Stimulated activated CD4-positive, alpha-beta T cell treated with anti-CD3 and anti-CD28 coated beads, Interleukin-2, amount 100 ng/mL, for 24 hours (primary cell): ENCODE results near the gene PGS1.

Experiments used
- DNase-seq, 2 donors: peaks; one replicate each; pipeline ENCODE4 v3.0.0-alpha.2; 2020

PGS1 gene

DNA sequence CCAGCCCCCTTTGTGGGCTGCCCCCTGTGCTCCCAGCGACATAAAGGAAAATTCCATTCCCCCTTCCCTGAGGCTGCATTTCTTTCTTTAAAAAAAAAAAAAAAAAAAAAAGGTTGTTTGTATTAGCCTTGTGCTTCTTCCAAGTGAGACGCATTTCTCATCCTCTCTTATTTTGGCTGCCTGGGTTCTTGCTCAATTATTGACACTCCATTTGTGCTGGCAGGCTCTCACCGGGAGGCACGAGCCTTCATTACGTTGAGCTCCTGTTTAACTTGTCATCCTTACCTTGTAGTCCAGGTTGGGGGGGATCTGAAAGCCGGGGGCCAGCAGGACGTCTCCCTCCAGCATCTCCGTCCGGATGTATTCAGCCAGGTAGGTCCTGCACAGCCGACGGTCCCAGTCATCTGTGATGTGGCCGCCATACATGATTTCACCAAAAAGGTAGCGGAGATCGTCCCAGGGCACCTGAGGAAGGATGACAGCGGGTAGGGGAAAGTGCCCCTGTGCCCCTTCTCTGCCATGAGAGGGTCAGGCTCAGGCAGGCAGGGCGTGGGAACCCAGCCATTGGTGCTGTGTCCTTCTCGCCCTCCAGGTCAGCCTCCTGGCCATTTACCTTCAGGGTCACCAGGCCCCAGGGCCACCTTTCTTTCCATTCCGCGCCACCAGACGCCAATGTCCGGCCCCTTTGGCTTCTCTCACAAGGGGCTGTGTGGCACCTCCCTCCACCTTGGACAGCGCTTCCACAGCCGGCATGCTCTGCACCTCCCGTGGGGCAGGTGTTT is 50.6 kb downstream of the PGS1 start:
- no peak for DNase-seq

DNA sequence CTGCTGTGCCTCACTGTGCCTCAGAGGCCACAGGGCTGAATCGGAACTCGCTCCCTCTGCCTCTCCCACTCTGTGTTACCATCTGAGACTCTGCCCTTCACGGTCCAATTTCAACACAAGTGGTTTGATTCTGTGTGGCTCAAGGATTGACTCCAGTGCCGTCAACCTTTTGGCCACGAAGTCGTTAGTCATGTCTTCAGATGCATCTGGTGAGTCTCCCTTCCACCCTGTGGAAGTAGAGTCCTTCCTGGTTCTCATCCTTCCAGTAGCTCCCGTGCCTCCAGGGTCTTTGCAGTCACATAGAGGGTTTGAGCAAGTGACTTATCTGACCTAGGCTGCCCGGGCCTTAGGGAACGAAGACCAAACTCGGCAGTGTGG is 51.2 kb downstream of the PGS1 start:
- no peak for DNase-seq

DNA sequence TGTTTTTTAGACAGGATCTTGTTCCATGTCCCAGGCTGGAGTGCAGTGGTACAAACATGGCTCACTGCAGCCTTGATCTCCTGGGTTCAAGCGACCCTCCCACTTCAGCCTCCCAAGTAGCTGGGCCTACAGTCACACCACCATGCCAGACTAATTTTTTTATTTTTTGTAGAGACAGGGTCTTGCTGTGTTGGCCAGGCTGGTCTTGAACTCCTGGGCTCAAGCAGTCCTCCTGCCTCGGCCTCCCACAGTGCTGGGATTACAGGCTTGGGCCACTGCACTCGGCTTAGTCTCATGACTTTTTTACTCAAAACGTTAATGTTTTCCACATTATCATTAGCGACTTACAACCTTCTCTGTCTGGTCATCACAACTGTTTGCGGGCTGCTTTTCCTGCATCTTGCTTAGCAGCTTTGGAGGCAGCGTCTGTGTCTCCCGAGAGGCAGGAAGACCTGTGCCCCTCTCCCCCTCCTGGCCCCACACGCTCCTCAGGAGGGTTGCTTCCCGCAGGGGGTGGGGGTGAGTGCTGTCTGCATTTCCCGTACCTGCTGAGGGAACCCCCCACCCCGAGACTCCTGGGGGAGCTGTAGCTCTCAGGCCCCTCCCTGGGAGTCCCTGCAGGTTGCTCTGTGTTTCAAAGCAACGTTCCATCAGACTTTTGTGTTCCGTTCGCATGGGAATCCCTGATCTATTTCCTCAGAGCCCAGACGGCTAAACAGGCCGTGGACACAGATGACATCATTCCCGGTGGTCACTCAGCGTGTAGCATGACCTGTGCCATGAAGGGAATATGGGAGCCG is 52.6 kb downstream of the PGS1 start:
- DNase-seq = no peak

DNA sequence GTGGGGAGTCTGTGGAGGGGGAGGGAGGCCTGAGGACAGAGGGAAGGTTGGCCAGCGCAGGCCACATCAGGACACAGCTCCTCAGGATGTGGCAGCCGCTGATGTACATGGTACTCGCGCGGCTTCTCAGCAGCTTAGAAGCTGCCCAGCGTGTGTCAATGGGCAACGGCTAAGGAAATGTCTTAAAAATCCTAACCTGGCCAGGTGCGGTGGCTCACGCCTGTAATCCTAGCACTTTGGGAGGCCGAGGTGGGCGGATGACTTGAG is 53.2 kb downstream of the PGS1 start:
- no peak for DNase-seq

DNA sequence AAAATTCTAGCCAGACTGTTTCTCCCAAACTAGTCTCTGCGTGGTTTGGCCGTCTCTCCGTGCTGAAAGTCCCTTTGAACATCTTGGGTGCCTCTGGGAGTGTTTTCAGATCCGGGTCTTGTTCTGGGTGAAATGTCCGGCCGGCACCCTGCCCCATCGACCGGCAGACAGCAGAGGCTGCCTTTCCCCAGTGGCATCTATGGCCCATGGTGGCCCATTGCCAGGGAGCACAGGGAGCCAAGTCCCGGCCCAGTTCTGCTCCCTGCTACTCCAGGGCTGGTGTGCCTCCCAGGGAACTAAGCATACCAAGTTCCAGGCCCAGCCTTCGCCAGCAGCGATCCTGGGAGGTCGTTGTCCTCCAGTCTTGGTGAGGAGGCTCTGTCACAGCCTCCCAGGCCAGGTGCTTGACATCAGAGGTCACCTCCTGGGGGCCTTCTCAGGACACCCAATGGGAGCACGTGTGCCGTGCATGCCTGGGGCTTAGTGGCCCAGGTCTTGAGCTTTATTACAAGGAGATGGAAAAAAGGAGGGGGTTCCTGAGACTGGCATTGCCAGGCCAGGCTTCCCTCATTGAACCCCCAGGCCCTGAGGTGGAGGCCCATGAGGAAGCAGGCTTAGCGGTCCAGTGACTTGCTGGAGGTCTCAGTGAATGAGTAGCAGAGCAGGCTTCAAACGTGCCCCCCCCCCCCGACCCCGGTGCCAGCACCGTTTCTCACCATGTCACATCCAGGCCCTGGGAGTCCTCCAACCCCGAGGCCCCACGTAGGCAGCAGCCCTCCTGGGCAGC is 54.0 kb downstream of the PGS1 start:
- DNase-seq = no peak

DNA sequence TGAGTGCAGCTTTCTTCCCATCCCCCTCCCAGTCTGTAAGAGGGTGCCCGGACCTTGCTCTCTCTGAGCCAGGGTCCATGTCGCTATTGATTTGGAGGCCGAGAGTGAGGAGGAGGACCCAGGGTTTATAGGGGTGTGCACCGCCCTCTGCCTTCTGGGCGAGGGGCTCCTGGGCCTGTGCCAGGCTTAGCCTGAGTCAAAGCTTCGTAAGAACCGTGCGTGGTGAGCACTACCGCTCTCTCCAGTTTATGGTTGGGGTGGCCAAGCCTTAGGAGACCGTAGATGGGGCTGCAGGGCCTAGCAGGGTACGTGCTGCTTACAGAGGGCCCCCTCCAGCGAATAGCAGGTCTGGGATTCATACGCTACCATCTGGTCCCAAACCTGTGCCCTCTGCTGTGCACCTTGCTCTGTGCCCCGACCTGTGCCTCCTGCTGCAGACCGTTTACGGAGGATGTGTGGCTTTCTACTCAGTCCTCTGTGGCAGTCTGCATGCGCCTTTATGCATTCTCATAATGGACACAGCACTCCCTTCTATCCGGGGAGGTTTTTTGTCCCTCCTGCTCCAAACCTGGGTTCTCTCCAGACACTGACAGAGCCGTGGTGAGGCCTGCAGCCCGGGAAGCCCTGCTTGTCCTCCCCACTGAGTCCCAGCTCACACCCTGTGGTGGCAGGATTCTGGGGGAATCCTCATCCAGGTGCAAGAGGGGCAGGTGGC is 54.7 kb downstream of the PGS1 start:
- DNase-seq = no peak

DNA sequence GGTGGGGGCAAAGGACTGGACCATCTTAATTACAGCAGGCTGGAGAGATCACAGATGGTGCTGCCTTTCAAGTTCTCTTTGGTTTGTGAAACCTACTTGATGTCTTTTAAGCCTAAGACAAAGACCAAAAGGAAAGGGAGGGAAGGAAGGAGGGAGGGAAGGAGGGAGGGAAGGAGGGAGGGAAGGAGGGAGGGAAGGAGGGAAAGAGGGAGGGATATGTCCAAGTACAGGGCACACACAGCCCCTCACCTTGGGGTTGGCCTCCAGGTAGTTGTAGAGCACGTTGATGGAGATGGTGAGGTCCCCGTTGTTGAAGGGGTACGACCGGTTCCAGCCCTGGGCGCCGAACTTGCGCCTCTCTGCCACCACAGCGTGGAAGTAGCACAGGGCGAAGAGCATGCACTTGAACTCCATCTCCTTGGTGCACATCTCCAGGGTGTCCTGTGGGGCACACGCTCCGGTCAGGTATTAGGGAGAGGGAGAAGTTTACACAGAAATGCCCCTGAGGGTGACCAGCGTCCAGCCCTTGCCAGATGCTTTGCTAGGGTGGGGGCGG is 55.4 kb downstream of the PGS1 start:
- DNase-seq = no peak

DNA sequence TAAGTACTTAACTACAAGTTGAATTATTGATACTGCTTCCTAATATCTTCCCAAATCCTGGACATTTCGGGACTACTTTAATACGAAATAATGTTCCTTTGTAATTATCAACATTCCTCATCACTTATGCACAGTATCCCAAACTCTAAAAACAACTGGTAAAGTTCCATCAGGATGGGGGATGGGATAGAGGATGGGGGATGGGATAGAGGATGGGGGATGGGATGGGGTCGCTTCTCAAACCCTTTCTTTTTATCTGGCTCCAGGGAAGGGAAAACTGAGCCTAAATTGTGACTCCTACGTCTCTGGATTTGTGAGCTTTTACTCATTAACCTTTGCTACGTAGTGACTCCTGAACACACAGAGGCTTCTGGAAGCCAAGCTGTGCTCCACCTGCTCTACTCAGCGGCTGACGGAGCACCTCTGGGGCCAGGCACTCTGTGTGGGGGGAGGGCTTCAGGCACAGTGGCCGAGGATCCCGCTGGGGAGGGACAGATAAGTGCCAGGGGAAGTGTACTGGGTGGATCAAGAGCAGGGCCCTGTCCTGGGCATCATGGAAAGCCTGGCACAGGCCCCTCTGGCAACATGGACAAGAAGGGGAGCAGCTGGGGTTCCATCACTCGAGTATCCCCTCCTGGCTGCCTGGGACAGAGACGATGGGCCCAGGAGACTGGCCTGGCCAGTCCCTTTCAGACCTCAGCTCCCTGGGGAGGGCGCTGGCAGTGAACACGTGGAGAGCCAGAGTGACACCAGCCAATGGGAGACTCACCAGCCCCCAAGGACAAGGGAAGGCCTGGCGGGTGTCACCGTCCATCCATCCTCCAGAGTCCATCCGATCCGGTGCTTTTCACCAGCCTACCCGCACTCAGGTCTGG is 56.2 kb downstream of the PGS1 start:
- DNase-seq = no peak

DNA sequence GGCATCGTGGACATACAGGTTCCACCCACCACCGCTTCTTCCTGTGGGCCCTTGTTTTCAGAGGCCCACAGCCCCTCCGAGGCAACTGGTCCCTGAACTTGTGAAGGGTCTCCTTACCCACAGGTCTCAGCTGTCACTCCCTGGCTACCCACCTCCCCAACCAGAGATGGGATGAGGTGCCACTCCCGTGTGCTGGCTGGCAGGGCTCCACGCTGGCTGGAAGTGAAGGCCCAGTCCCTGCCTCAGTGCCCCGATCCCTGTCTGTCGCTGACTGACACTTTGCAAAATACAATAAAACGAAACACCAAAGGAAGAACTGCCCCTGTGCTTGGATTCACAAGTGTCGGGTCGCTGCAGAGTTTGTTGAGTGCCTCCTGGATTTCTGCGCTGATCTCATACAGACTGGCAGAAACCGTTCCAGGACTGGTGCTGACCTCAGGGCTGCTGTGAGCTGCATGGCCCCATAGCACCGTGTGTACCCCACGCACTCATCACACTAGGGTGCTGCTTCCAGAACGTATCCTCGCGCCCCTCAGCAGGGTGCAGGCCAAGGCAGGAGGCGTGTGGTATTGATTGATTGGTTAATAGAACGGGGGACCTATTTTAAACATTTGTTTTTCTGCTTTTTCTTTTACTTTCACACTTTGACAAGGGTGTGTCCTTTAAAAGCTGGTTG is 57.0 kb downstream of the PGS1 start:
- no peak for DNase-seq

DNA sequence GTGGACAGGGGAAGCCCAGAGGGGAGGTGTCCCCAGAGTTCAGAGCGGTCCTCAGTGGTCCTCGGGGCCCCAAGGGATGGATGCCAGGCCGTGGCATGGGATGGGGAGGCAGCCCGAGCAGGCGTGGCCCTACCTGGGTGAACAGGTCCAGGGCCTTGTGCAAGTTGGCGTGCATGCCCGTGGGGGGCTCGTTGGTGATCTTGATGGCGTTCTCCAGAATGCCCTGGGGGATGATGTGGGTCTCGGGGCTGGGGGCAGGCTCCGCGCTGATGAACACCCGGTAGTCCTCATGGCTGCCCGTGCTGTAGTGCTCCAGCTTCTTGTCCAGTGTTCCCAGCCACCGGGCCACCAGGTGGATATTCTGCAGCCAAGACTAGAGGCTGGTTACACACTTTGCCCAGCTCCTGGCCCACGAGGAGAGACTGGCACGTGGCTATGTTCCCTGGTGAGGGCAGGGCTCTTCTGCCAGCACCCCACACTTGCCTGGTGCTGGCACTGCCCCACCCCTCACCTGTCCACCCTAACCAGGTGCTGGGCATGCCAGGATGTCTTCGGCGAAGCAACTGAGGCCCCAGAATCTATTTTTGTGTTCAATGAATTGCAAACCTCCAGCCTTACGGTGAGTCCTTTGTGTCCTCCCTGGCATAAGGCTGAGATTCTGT is 59.2 kb downstream of the PGS1 start:
- DNase-seq = no peak

DNA sequence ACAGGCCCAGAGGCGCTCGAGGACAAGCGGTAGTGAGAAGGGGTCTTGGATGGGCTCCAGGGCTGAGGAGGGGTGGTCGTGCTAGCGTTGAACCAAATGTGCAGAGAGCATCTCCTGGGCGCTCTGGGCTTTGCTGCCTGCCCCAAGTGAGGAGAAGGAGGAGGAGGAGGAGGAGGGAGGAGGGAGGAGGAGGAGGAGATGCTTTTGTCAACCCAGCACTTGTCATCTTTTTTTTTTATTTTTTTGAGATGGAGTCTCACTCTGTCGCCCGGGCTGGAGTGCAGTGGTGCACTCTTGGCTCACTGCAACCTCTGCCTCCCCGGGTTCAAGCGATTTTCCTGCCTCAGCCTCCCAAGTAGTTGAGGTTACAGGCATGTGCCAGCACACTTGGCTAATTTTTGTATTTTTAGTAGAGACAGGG is 59.8 kb downstream of the PGS1 start:
- DNase-seq = no peak

DNA sequence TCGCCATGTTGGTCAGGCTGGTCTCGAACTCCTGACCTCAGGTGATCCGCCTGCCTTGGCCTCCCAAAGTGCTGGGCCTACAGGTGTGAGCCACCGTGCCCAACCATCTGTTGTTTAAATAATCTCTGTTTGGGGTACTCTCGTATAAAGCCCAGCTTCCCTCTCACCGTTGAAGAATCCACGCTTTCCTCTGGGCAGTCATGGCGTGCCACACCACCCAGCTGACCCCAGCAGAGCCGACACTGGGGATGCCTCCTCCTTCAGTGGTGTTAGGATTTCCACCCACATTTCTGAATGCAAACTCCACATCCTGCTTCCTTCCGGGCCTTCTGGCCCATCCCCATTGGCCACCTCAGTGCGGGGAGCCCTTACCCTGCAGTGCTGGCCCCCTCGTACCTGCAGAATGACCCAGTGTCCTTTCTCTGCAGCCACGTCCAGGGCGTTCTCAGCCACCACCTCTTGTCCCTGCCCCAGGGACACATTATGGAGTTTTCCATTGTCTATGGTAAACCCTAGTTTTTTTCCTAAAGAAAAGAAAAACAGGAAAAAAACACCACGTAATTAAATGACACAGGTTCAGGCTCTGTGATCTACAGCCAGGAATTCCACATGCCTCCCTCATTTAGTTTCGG is 60.4 kb downstream of the PGS1 start:
- DNase-seq = no peak

DNA sequence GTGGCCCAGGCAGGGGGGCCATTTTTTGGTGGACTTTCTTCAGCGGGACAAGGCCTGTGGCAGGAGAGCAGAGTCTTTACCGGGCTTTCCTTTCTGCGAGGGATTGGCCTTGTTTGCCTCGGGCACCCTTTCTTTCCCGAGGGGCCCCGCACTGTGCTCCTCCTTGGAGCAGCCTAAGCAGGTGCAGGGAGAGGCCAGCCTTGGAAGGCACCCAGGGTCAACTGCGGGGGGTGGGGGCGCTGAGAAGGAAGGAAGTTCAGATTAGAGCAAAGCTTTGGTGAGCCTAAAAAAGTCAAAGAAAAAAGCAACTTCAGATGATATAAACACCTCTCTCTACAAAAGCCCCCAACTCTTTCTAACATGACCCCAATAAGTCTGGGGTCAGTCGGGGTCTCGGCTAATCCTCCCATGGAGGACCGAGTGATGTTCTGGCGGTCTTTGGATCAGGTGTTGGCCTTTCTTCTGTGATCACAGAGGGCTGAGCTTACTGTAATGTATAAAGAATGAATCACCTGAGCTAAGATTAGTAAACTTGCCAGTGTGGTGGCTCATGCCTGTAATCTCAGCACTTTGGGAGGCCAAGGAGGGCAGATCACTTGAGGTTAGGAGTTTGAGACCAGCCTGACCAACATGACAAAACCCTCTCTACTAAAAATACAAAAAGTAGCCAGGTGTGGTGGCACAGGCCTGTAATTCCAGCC is 63.0 kb downstream of the PGS1 start:
- DNase-seq = no peak

DNA sequence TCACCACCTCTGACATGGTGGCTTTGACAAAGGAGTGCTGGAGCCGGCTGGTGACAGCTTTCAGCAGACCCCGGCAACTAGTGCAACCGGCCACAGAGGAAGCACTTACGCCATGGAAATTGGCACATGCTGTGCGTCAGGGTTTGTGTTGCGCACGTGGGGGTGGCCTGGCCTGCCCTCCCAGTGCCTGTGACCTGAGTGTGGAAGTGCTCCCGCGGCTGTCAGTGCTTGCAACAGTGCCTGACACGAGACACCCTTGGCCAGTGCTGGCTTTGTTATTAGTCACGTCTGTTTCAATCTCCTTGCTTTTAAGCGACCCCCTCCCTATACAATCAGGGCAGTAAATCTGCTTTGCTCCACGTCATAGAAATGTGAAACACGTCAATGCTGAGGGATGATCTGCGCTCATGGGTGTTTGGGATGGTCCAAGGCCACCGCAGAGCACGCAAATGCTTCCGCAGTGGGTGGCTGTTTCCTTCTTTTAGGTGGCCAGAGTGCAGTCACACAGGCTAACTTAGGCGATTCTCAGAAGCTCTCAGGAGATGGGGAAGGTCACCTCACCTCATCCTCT is 64.3 kb downstream of the PGS1 start:
- no peak for DNase-seq

DNA sequence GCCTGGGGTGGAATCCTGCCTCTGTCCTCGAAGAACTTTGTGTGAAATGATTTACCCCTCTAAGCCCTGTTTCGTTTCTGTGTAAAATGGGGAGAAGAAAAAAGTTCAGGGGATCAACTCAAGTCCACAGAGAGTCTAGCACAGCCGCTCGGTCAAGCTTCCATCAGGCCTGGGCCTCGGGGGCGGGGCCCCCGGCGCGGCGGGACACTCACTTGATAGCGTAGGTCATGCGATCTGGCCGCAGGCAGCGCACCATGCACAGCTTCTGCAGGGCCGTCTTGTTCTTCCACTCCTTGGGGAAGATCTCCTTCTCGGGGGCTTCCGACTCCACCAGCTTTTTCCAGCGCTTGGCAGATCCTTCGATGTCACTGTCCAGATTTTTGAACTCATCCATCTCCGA is 65.9 kb downstream of the PGS1 start:
- DNase-seq = no peak

DNA sequence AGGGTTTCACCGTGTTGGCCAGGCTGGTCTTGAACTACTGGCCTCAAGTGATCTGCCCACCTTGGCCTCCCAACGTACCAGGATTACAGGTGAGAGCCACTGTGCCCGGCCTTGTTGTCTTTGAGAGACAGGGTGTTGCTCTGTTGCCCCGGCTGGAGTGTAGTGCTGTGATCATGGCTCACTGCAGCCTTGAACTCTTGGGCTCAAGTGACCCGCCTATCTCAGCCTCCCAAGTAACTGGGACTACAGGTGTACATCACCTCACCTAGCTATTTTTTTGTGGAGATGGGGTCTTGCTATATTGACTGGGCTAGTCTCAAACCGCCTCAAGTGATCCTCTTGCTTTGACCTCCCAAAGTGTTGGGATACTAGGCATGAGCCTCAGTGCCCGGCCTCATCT is 68.4 kb downstream of the PGS1 start:
- DNase-seq = no peak

DNA sequence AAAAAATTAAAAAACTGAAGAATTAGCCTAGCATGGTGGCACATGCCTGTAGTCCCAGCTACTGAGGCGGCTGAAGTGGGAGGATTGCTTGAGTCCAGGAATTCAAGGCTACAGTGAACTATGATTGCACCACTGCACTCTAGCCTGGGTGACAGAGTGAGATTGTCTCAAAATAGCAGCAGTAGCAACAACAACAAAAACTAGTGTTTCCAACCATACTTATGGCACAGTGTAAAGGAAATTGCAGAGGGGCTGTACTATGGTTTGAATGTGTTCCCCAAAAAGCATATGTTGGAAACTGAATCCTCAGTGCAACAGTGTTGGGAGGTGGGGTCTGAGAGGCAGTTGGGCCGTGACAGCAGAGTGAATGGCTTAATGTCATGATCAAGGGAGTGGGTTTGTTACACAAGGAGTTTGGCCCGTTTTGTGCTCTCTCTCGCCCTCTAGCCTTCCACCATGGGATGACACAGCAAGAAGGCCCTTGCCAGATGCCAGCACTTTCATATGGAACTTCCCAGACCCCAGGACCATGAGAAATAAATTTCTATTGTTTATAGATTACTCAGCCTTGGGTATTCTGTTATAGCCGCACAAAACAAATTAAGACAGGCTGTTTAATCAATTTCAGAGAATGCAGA is 70.0 kb downstream of the PGS1 start:
- no peak for DNase-seq

DNA sequence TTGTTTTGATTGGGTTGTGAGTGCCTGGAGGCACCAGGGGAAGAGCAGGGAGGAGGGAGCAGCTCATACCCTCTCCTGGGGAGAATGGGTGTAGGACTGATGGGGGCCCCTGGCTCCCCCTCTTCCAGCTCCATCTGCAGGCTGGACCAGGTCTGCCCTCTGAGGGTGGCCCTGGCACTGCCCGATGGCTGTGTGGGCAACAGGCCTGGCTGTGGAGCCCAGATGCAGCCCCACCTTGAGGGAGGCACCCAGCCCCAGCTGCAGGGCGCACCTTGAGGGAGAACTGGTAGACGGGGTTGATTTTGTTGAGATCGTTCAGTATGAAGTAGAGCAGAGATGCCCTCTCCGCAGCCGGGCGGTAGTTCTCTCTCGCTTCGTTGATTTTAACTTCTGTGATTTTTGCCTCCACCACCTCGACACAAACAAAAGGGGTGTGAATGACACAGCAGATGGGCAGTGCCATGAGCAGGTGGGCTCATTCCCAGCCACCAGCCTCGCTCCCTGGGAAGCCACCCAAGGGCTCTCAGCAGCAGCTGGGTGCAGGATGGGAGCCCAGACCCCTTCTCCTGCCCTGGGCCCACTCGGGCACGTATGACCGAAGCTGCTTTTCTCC is 71.6 kb downstream of the PGS1 start:
- DNase-seq = no peak
